ENCODE results near the gene NSDHL. TPM values are rescaled to one million over a fixed set of nuclear protein-coding genes. Genes with fewer than 3 reads are reported as not detected.

The NSDHL gene
- total and polyA plus RNA-seq, 2 of the 13 experiments (the other 11 are each of a cell fraction or from before 2014, with no cell fraction given): 26.2 to 49.3 TPM

- no TSS peak for BruUV-seq (replicated peaks)
- no peaks in the 10 kb centered on the region for H3K79me2 ChIP-seq (ENCODE audit: insufficient read depth, low read length)
- no peak overlapping the region for H3K27ac ChIP-seq (ENCODE audit: extremely low read length, insufficient read depth, low read length)
- POLR2A ChIA-PET: no interaction called here
- FAIRE-seq: no peak
- H3K27me3 ChIP-seq (ENCODE audit: control insufficient read depth in 1 of 2, insufficient read depth in 2 of 2, low read length in 2 of 2): peaks cover 0 to 11% of the 10 kb centered on the region in 2 experiments; a peak in 1 of 5 replicates
- DNase-seq (ENCODE audit: low spot score): no peak
- TF ChIP-seq TSC22D2 (CRISPR knock-in tag; IDR thresholded peaks at IDR 0.05; ENCODE audit: borderline replicate concordance) (no peak), RXRA (CRISPR knock-in tag; IDR thresholded peaks at IDR 0.05) (no peak), REST (IDR thresholded peaks at IDR 0.05; ENCODE audit: borderline replicate concordance in 1 of 2, low read depth in 1 of 2, low read length in 2 of 2) (no peak), ZBTB1 (CRISPR knock-in tag; IDR thresholded peaks at IDR 0.05; ENCODE audit: borderline replicate concordance) (no peak), ZNF605 (CRISPR knock-in tag; IDR thresholded peaks at IDR 0.05) (no peak), ZUFSP (CRISPR knock-in tag; IDR thresholded peaks at IDR 0.05; ENCODE audit: borderline replicate concordance) (no peak), RFX3 (CRISPR knock-in tag; IDR thresholded peaks at IDR 0.05) (no peak), ZNF746 (CRISPR knock-in tag; IDR thresholded peaks at IDR 0.05) (no peak)
- TF ChIP-seq, protein P1, sequence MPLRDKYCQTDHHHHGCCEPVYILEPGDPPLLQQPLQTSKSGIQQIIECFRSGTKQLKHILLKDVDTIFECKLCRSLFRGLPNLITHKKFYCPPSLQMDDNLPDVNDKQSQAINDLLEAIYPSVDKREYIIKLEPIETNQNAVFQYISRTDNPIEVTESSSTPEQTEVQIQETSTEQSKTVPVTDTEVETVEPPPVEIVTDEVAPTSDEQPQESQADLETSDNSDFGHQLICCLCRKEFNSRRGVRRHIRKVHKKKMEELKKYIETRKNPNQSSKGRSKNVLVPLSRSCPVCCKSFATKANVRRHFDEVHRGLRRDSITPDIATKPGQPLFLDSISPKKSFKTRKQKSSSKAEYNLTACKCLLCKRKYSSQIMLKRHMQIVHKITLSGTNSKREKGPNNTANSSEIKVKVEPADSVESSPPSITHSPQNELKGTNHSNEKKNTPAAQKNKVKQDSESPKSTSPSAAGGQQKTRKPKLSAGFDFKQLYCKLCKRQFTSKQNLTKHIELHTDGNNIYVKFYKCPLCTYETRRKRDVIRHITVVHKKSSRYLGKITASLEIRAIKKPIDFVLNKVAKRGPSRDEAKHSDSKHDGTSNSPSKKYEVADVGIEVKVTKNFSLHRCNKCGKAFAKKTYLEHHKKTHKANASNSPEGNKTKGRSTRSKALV (CRISPR knock-in tag; IDR thresholded peaks at IDR 0.05): no peak
- H4K20me1 ChIP-seq (ENCODE audit: insufficient read depth, low read length): no peaks in the 10 kb centered on the region
- no peak overlapping the region for H3K4me3 ChIP-seq (replicated peaks in 1 of 3; ENCODE audit: insufficient read depth in 1 of 3, low read depth in 2 of 3, low read length in 3 of 3)
- 30% methylated on average over 7 of the region's 8 CpGs for WGBS (ENCODE audit: low lambda C conversion rate)
- no peak overlapping the region for H3K4me2 ChIP-seq (ENCODE audit: low read depth, low read length)
- H3K4me1 ChIP-seq (ENCODE audit: insufficient read depth, low read length): no peaks in the 10 kb centered on the region
- H3K9ac ChIP-seq (ENCODE audit: insufficient read depth, low read depth, low read length): no peak overlapping the region
- H2AFZ ChIP-seq (ENCODE audit: low read length): no peak overlapping the region
- no peak for ATAC-seq
- in situ Hi-C loops (cut with HindIII; ENCODE audit: extremely low pct_ligation_motif_present, low pct_unique_long_range_greater_than_20kb): no loop called here
- H3K36me3 ChIP-seq (replicated peaks in 1 of 2; ENCODE audit: control insufficient read depth in 1 of 2, insufficient read depth in 2 of 2, low read length in 2 of 2): no peaks in the 10 kb centered on the region
- intact Hi-C loops (cut with micrococcal nuclease; ENCODE audit: unreplicated experiment): no loop called here
- no peaks in the 10 kb centered on the region for H3K9me3 ChIP-seq (ENCODE audit: low read length)
- CTCF ChIA-PET (ENCODE audit: low intra/inter-chr PET ratio, low total read pairs): no interaction called here
Observed at GRCh38 chrX:152900937-152901445, 70.1 kb downstream of the NSDHL start.

All from HepG2 (cell line).